Mesenteric fat pad (tissue), 1 donor: ENCODE measurements around the gene CYP20A1. TPM values are rescaled to one million over a fixed set of nuclear protein-coding genes. Genes with fewer than 3 reads are reported as not detected.
"Not testable (repeated sequence)": the region's sequence is repeated elsewhere in the genome, so short reads cannot be mapped to it uniquely, and the experiment has no call there.

Experiments
- DNase-seq: peaks from one replicate; pipeline ENCODE4 v3.0.0-alpha.2; 2020; ENCODE audit warnings: low spot score
- total RNA-seq: library from RNA; stranded (reverse); fragmentation: NEBNext Ultra II Directional; extraction: Animal tissue kit (Norgen Biotek cat#: 25700); gene quantifications from one replicate; pipeline ENCODE4 v1.2.1, GENCODE V29; 2021
- donor health status: DM: yes; HTN: yes; CAD: no.

CYP20A1 gene
- total RNA-seq, 1 donor from 2014 or later, result 23.7 TPM

GRCh38 chr2:203279288-203279687 is 40.5 kb downstream of the CYP20A1 start:
- no peak for DNase-seq

GRCh38 chr2:203280428-203281064 is 41.7 kb downstream of the CYP20A1 start:
- DNase-seq, result no peak

- peak; percentile 77 for DNase-seq
Observed at GRCh38 chr2:203282101-203282500, 43.3 kb downstream of the CYP20A1 start.

GRCh38 chr2:203286532-203286931 is 47.7 kb downstream of the CYP20A1 start:
- DNase-seq, result no peak

GRCh38 chr2:203301667-203302066 is 62.8 kb downstream of the CYP20A1 start:
- DNase-seq, result no peak

- DNase-seq, result peak; percentile 18
Observed at GRCh38 chr2:203302586-203302985, 63.8 kb downstream of the CYP20A1 start.

- no peak for DNase-seq
Observed at GRCh38 chr2:203310688-203311436, 72.0 kb downstream of the CYP20A1 start.

GRCh38 chr2:203326356-203326755 is 87.5 kb downstream of the CYP20A1 start:
- DNase-seq, result no peak

GRCh38 chr2:203327582-203327900 is 88.7 kb downstream of the CYP20A1 start:
- no peak for DNase-seq

- DNase-seq, result peak; percentile 91
Observed at GRCh38 chr2:203327901-203328759, 89.3 kb downstream of the CYP20A1 start, which contains the start of gene ABI2. Gene ABI2, plus strand, starts transcription at chr2:203328394. Its CDS starts 121 bp downstream, at chr2:203328515.

- DNase-seq, result no peak
Observed at GRCh38 chr2:203328760-203329540, 90.1 kb downstream of the CYP20A1 start.

- DNase-seq, result no peak
Observed at GRCh38 chr2:203330434-203330833, 91.6 kb downstream of the CYP20A1 start.

- DNase-seq, result no peak
Observed at GRCh38 chr2:203338322-203338721, 99.5 kb downstream of the CYP20A1 start.

GRCh38 chr2:203340791-203341487 is 102.1 kb downstream of the CYP20A1 start:
- no peak for DNase-seq

- DNase-seq, result no peak
Observed at GRCh38 chr2:203341741-203342310, 103.0 kb downstream of the CYP20A1 start.

GRCh38 chr2:203342374-203342773 is 103.6 kb downstream of the CYP20A1 start:
- DNase-seq, result not testable (repeated sequence)

- no peak for DNase-seq
Observed at GRCh38 chr2:203344667-203345066, 105.8 kb downstream of the CYP20A1 start.

GRCh38 chr2:203346612-203347011 is 107.8 kb downstream of the CYP20A1 start:
- DNase-seq, result no peak

- no peak for DNase-seq
Observed at GRCh38 chr2:203347375-203347774, 108.6 kb downstream of the CYP20A1 start.

- no peak for DNase-seq
Observed at GRCh38 chr2:203352604-203353255, 113.9 kb downstream of the CYP20A1 start.
